DLD1 (cell line): ENCODE measurements around the gene CLHC1.
"Not testable (repeated sequence)": the region's sequence is repeated elsewhere in the genome, so short reads cannot be mapped to it uniquely, and the experiment has no call there.

Experiments used
- in situ Hi-C: cut with HindIII; loops from 2 replicates; pipeline ENCODE4 v1.10.0; 2017; ENCODE audit warnings: low sequenced_read_pairs

CLHC1 gene

GRCh38 chr2:55232084-55232862 is at the start of gene CLHC1, which contains the start of gene RPS27A:
CLHC1 (minus strand) TSS chr2:55232293; CDS start chr2:55222411, 9,882 bp downstream.
RPS27A (plus strand) TSS chr2:55232688; CDS start chr2:55232825, 137 bp downstream.
- in situ Hi-C loops: no loop called here

GRCh38 chr2:55280851-55281546 is 48.9 kb upstream of the CLHC1 start:
- in situ Hi-C loops: not testable (repeated sequence)

- in situ Hi-C loops: not testable (repeated sequence)
These were observed 47.8 kb upstream of the CLHC1 start for GRCh38 chr2:55279859-55280424.

GRCh38 chr2:55279214-55279835 is 47.2 kb upstream of the CLHC1 start:
- in situ Hi-C loops: not testable (repeated sequence)

- in situ Hi-C loops: no loop called here
These were observed 45.2 kb upstream of the CLHC1 start for GRCh38 chr2:55277310-55277709.

GRCh38 chr2:55274346-55274745 is 42.3 kb upstream of the CLHC1 start:
- in situ Hi-C loops: not testable (repeated sequence)

- in situ Hi-C loops: no loop called here
These were observed 37.5 kb upstream of the CLHC1 start for GRCh38 chr2:55269645-55269990.

- in situ Hi-C loops: no loop called here
These were observed 37.0 kb upstream of the CLHC1 start, which contains the start of gene MTIF2 for GRCh38 chr2:55268907-55269644. MTIF2 (minus strand) TSS chr2:55269231; CDS start chr2:55263858, 5,373 bp downstream.

GRCh38 chr2:55268288-55268906 is 36.3 kb upstream of the CLHC1 start:
- in situ Hi-C loops: no loop called here

- in situ Hi-C loops: not testable (repeated sequence)
These were observed 27.5 kb upstream of the CLHC1 start for GRCh38 chr2:55259586-55259985.

GRCh38 chr2:55252832-55253231 is 20.7 kb upstream of the CLHC1 start:
- in situ Hi-C loops: no loop called here

- in situ Hi-C loops: no loop called here
These were observed 14.9 kb upstream of the CLHC1 start for GRCh38 chr2:55247025-55247424.

GRCh38 chr2:55245411-55245810 is 13.3 kb upstream of the CLHC1 start:
- in situ Hi-C loops: no loop called here

- in situ Hi-C loops: no loop called here
These were observed 10.5 kb upstream of the CLHC1 start for GRCh38 chr2:55242617-55243016.

GRCh38 chr2:55241582-55241981 is 9.5 kb upstream of the CLHC1 start:
- in situ Hi-C loops: not testable (repeated sequence)

GRCh38 chr2:55239656-55240222 is 7.6 kb upstream of the CLHC1 start:
- in situ Hi-C loops: no loop called here

- in situ Hi-C loops: no loop called here
These were observed 5.0 kb upstream of the CLHC1 start for GRCh38 chr2:55236992-55237543.

- in situ Hi-C loops: no loop called here
These were observed 3.8 kb upstream of the CLHC1 start for GRCh38 chr2:55235724-55236538.

GRCh38 chr2:55233658-55233940 is 1.5 kb upstream of the CLHC1 start:
- in situ Hi-C loops: no loop called here
